HG03066 (cell line): ENCODE results near the gene HPS1.

Source experiments
- ATAC-seq: cut with Tn5 transposase; IDR thresholded peaks from one replicate; pipeline ENCODE4 v1.9.1; 2021; ENCODE audit warnings: low read depth; ENCODE audit not compliant: unreplicated experiment

HPS1 gene

DNA sequence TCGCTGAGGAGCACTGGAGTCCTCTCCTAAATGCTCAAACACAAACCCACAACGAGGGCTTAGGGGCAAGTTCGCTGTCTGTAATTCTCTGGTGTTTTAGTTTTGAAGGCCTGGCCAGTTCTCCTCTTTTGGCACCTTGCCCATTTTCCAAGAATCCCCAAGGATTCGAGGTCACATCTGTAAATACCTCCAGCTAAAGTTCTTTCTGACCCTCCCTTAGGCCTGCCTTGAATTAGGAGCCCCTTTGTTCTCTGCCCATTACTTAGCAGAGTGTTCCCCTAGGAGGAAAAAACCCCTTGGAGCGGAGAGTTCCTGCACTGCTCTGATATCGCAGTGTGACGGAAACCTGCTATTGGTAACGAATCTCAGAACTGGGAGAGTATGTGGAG, 31.0 kb downstream of the HPS1 start:
- no peak for ATAC-seq

GRCh38 chr10:98414932-98415730, 31.6 kb downstream of the HPS1 start, which contains the start of gene PYROXD2:
TSS of gene PYROXD2 (minus strand) at chr10:98415182. CDS start at chr10:98415135, 47 bp downstream.
- ATAC-seq: peak; percentile 68

- ATAC-seq: no peak
These were observed 32.2 kb downstream of the HPS1 start for GRCh38 chr10:98414578-98414931.

DNA sequence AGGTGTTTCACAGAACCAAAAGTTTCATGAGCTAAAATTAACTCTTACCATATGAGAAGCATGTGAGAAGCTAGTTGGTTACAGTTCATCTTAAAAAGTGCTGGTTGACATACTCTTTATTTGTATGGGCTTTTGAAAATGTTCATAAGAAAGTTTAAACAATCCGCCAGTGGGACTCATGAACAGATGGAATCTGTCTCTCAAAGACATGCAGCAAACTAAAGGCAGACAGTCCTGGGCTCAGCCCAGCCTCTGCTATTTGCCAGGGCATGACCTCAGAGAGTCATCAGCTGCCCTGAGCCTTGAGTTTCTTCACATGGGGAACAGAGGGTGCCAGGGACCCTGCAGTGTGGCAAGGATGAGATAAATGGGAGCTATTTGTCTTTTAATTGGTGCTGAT, 35.0 kb downstream of the HPS1 start:
- ATAC-seq: no peak

DNA sequence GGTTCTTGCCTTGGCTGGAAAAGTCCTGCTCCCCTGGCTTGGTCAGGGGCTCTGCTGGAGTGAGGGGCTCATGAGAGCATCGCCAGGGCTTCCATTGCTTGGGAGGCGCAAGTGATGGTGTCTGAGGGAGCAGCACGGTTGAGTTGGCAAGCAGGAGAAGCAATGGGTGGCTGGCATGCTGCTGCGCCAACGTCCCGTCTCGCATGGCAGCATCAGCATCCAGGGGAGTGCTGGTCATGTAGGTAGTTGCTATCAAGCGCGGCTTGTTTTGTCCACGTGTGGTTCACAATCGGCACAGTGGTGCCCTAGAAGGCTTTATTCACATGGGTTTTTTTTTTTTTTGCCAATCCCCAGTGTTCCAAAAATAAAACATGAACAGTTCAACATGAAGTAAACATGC, 35.6 kb downstream of the HPS1 start:
- no peak for ATAC-seq

DNA sequence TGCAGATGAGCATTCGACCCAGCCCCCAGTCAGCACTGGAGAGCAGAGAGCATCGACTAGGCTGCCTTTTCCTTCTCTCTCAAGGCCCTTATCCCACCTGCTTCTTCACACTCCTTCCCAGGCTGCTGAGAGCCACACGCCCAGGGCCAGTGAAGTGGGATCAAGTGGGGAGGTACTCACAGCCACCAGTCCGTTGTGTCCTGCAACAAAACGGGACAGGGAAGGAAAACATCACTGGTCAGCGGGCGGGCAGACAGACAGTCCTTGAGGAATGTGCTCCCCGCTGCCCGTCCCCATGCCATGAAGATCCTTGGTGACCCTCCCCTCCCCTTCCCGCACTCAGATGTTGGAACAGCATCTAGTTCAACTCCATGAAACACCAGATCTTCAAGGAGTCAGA, 36.0 kb downstream of the HPS1 start:
- ATAC-seq: no peak

GRCh38 chr10:98410135-98410743, 36.5 kb downstream of the HPS1 start:
- ATAC-seq: no peak

DNA sequence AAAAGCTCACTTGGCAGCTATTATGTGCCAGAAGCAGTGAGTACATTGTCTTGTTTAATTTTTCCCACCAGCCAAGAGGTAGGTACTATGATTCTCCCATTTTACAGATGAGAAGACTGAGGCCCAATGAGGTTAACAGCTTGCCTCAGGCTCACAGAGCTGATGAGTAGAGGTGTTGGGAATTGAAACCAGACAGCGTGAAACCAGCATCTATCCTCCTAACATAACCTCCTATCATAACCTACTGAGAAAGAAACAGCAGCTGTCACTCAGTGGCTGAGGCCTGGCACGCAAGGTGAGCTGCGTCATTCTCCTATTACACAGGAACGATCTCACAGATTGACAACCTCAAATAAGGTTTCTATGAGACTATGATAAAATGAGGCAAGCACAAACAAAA, 37.9 kb downstream of the HPS1 start:
- no peak for ATAC-seq

DNA sequence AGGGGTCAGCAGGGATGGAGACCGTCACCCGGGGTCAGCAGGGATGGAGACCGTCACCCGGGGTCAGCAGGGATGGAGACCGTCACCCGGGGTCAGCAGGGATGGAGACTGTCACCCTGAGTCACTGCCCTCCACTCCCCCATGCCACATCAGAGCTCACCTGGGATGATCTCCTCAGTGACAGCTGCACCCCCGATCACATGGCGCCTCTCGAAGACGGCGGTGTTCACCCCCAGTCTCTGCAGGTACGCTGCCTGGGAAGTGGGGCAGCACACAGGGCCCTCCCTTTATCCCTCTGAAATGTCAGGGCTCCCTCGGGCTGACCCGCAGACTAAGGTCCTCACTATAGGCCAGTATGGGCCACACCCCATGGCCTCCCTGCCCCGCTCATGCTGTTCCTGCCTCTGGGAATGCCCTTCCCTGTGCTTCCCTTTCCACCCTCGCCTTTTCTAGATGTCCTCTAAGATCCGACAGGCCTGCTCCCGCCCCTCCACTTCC, 38.9 kb downstream of the HPS1 start:
- ATAC-seq: no peak

DNA sequence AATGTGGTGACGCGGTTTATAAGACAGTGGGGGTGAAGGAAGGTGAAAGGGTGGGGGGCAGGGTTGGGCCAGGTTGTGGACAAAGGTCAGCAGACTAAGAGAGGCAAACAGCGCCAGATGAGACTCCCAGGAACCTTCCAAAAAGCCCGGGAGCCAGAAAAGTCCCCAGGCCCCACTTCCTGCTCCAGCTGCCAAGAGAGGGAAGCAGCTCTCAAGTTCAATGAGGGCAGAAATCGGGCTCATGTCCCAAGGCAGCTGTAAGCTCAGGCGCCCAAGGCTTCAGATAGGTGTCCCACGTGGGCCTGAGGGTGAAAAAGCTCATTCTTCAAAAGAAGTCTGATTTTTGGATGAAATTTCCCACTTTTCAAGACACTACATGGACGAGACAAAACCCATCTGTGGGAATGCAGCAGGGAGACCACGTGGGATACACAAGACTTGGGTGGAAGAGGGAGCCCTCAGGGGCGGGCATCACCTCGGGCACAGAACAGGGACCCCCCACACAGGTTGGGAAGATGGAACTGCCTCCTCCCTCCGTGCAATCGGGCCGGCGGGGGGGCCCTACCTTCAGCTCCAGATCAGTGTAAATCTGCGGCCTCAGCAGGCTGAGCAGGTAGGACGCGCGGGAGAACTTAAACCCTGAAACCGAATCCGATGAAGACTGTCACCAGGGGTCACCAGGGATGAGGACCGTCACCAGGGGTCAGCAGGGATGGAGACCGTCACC, 39.6 kb downstream of the HPS1 start:
- ATAC-seq: no peak

GRCh38 chr10:98405422-98405821, 41.3 kb downstream of the HPS1 start:
- no peak for ATAC-seq

- no peak for ATAC-seq
These were observed 42.0 kb downstream of the HPS1 start for GRCh38 chr10:98404571-98405359.

GRCh38 chr10:98403812-98404504, 42.8 kb downstream of the HPS1 start:
- ATAC-seq: no peak

DNA sequence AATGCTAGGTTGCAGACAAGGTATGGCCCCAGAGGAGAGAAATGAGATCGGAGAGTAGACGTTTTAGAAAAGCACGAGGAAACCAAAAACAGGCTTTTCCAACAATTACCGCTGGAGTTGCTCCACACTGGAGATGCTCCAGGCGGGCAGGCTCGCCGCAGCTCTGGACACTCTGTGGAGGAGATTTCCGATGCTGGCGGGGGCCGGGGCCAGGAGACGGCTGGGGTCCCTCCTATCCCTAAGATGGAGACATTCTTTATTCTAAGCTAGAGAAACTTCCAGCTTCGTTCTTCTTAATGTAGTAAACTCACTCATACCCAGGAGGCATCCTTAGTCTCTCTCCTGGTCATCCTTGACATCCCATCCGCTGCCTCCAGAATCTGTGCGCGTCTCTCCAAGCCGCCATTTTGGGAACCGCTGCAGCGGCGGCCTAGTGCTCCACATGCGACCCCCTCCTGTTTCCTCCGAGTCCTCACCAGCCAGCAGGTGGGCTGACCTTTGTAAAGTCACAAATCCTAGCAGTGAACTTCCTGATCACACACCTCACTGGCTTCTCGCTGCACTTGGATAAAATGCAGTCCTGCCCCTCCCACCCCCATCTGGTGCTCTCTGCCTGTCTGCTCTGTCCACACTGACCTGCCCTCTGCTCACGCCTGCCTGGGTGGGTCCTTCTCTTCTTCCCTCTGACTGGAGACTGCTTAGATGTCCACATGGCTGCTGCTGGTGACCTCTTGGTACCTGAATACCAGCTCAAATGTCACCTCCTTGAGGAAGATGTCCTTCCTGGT, 43.6 kb downstream of the HPS1 start:
- ATAC-seq: no peak

DNA sequence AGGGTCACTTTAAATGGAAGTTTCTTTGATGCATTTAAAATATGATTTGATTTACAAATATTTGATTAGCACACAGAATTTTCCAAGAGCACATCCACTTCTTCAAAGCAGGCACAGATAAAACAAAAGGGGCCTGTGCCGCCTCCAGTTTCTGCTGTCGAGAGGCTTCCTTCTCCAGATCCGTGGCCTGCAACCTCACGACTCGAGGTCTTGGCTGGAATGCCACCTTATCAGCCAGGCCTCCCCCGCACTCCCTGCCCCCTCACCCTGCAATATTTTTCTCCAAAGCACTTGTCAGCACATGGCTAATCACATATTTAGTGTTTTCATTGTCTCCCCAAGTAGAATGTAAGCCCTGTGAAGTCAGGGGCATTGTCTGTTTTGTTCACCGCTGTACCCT, 44.3 kb downstream of the HPS1 start:
- no peak for ATAC-seq

GRCh38 chr10:98400482-98400881, 46.3 kb downstream of the HPS1 start:
- ATAC-seq: no peak

DNA sequence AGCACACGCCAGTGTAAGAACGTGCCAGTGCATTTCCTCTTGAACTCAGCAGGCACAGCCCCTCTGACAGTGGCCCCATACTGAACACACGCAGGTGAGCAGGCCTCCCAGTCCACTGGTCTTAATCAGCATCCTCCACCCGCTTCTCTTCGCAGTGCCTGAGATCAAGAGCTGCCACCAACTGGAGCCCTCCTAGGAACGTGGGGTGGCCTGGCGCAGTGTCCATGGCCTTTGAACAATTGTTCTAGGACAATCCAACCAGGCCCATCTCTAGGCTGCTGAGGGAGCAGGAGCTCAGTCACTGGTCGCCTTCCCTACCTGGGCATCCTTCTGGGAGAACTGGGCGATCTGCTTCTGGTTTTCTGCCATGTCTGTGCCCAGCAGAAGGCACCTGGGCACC, 47.0 kb downstream of the HPS1 start:
- ATAC-seq: no peak

DNA sequence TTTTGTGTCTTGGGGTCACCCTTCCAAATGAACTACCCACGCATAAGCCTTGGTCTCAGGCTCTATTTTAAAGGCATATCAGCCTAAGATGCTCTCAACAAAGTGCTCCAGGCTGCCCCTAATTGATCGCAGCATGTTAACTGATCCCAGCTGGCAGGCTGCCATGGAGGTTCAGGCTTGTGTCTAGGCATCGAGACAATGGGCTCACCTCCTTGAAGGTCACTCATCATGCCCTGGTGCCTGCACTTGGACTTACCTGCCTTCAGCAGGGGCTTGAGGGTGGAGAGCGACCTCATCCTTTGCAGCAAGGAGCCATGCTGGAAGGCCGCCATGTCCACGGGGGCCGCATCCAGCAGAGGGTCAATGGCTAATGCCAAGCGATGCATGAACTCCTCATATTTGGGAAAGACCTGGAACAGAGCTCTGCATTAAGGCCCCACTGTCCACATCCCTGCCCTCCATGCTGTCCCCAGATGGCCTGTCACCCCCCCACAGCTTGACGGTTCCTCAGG, 49.6 kb downstream of the HPS1 start:
- no peak for ATAC-seq
